ENCODE results near the gene KCNIP4.

The KCNIP4 gene

DNA sequence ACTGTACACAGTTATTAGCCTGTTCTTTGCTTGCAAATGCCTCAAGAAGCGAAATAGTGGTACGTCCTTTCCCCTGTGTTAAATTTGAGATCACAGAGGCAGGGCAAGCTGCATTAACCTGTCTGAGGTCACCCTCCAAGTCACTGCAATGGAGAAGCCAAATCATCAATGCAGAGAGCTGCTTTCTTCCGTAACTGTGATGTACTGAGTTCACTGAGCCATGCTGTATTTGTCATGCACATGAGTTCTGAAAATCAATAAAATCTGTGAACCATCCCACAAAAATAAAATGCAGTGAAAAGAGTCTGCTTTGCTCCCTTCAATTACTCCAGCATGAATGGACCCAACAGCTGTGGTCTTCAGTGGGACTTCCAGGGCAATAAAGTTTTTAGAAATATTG is 393.5 kb downstream of the KCNIP4 start:
- no peak for DNase-seq (ENCODE audit: low read depth)

DNA sequence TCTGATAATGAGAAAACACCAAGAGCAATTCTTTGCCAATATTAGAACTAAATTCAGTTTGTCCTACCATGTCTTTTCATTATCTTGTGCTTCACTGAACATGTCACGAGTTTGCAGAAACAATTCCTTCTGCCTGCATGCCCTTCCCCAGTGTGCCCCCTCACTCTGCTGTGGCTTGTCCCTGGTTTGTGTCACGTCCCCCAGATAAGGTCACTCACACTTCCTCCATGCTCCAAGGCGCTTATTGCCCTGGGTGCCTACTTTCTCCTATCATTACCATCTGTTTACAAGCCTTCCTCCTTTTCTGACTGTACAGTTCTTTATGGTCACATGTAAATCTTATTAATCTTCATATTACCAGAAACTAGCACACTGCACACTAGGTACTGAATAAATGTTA is 394.1 kb downstream of the KCNIP4 start:
- DNase-seq (ENCODE audit: low read depth): no peak

DNA sequence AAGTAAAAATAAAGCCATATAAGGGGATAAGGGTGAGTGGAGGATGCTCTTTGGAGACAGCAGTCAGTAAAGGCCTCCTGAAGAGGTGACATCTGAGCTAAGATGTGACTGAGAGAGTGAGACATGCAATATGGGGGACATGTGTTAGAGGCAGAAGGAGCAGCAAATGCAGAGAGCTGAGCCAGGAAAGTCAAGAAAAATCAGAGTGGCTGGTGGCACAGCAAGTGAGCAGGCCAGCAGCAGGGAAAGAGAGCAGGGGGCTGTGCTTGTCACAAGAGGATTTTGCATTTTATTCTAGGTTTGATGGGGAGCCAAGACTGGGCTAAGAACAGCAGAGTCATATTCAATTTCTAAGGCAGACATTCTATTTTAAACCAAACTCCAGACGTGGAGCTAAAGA is 394.5 kb downstream of the KCNIP4 start:
- DNase-seq (ENCODE audit: low read depth): no peak

DNA sequence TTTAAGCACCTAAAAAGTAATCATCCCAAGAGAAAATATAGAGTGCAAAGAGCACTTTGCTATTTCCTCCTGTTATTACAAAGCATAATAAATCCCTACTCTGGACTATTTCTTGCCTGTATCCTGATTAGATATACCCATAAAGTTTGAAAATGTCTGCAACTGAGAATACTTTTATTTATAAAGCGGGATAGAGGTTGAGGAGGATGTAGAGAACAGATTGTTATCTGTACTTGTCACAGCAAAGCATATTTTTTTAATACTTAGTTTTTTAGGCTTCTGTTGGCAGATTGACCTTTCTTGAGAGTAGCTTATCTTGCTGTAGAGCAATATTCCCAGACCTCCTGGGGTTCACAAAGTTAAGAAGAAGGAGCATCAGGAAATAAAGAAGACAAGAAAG is 396.1 kb downstream of the KCNIP4 start:
- DNase-seq (ENCODE audit: low read depth): no peak

DNA sequence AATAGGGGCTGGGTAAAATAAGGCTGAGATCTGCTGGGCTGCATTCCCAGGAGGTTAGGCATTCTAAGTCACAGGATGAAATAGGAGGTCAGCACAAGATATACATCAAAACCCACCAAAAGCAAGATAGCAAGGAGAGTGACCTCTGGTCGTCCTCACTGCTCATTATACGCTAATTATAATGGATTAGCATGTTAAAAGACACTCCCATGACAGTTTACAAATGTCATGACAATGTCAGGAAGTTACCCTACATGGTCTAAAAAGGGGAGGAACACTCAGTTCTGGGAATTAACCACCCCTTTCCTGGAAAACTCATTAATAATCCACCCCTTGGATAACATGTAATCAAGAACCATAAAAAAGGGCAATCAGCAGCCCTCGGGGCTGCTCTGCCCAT is 403.6 kb downstream of the KCNIP4 start:
- no peak for DNase-seq (ENCODE audit: low read depth)

DNA sequence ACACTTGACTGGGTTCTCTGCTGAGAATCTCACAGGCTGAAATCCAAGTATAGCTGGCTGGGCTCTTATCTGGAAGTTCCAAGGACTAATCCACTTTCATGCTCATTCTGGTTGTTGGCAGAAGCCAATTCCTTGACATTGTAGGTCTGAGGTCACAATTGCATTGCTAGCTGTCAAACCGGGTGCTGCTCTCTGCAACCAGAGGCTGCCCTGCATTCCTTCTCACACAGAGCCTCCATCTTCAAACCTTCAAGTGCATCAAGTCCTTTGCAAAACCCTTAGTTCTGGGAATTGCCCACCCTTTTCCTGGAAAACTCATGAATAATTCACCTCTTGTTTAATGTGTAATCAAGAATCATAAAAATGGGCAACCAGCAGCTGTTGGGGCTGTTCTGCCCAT is 404.2 kb downstream of the KCNIP4 start:
- DNase-seq (ENCODE audit: low read depth): no peak

DNA sequence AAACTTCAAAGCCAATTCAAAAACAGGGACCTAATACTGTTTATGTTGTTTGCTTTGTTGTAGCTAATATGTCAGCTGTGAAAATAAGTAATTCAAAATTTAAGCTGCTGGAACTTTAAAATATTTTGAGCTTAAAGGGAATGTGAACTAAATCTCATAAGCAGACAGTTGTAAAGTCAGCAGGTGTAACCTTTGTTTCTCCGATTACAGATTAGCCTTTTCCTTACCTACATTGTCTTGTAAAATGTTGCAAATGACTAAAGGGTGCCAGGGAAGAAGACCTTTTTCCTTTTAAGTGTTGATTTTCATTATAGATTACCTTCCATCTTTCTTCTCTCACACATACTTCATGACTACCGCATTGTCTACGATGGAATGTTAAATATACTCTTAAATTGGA is 405.1 kb downstream of the KCNIP4 start:
- DNase-seq (ENCODE audit: low read depth): no peak

DNA sequence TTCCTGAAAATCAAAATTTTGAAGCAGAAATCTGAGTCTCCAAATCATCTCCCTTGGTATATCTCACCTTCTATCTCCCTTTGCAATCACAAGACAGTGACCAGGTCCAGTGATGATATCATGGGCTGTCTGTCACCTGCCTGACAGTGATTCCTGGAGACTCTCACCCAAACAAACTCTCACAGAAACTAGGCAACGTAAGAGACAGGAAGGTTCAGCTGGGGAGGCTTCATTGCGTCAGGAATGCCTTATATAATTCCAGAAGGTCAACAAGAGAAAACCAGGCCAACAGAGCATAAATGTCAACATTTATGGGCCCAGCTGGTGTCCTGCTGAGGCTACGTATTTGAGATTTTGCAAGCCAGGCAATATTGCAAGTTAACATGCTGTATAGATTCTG is 412.7 kb downstream of the KCNIP4 start:
- no peak for DNase-seq (ENCODE audit: low read depth)

DNA sequence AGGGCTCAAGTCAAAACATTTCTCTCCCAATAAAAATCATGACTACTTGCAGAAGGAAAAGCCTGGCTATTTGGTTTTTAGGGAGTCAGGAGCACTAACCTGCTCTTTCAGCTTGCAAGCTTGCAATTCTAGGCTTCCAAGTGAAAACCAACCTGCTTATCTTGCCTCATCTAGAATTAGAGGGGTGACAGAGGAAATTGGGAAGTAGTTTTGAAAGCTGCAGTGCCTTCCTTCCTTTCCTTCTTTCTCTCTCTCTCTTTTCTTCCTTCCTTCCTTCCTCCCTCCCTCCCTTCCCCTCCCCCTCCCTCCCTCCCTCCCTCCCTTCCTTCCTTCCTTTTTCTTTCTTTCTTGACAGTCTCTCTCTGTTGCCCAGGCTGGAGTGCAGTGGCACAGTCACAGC is 417.5 kb downstream of the KCNIP4 start:
- DNase-seq (ENCODE audit: low read depth): no peak

DNA sequence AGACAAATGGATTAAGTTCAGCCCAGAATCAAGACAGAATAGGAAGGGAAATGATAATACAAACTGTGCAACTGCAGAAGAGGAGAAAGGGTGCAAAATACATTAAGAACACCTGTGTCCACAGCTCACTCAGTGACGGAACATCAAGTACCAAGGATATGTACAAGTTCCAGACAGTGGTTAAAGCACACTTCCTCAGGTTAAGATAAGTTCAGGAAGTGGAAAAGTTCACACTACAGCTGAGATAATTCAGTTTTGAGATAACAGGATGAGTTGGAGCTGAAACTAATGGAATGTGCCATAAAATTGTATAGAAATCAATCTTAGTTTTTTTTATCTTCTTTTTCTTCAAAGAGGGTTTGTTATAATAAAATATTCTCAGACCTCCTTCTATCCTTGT is 419.4 kb downstream of the KCNIP4 start:
- DNase-seq (ENCODE audit: low read depth): no peak

DNA sequence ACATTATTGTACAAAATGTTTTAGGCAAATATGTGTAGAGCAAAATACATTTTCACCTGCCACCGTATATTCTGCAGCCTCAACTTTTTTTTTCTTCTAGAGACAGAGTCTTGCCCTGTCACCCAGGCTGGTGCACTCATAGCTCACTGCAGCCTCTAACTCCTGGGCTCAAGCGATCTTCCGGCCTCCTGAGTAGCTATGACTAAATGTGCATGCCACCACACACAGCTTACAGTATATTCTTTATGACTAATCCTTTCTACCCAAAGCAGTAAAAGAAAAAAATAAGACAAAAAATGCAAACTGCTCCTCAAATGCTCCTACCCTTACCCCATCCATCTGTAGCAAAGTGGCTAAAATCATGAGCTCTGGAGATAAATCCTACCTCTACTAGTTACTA is 426.3 kb downstream of the KCNIP4 start:
- DNase-seq (ENCODE audit: low read depth): no peak

DNA sequence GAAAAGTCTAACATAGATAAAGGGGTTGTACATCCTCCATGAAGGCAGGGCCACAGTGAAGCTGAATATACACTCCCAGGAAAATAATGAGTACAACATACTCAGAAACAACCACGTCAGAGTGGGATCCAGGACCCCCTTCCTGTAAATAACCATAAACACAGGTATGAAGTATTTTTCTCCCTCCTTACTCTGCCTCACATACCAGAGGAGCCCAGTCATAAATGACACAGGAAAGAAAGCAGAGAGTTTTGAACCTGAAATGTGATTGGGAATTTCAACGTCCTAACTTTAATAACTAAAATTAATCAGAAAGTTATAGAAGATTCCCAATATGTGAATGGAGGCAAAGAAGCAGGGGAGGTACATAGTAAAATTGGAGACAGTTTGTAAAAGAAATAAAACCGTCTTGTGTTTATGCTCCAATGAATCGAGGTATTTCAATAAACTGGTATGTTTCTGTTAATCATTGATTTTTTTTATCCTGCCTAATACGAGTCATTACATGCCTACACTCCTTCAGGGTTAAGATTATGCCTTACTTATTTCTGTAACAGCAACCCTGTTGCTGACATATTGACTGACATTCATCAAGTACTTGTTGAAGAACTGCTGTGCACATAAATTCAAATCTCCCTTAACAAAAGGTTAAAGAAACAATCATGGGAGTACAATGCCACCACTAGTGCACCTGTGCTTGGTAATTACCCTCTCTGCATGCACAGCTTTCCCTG is 431.3 kb downstream of the KCNIP4 start:
- DNase-seq (ENCODE audit: low read depth): no peak

DNA sequence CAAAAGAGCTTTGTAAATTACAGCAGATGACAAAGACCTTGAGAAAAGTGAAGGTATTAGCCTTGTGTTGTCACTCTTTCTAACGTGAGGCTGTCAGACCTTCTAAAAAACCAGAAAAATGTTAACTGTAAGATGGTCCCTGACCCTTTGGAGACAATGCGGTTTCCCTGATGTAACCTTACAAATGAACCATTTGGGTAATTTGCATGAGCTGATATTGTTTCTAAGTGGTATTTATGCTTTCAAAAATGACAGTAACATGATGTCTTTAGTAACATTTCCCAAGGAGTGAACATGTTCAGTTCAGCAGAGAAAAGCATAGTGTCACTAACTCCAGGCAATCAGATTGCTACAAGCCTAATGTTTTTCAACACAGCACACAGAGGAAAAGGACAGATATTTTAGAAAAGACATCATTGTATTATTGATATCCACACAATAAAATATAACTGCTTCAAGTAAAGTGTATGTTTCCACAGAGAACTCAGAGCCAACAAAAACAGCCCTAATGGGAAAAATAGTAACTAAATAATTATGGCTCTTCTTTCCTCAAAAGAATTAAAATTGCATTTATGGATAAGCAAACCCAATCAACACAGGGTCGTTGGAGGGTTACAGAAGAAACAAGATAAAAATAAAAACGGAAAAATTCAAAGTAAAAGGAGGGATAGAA is 434.4 kb downstream of the KCNIP4 start:
- DNase-seq (ENCODE audit: low read depth): no peak

DNA sequence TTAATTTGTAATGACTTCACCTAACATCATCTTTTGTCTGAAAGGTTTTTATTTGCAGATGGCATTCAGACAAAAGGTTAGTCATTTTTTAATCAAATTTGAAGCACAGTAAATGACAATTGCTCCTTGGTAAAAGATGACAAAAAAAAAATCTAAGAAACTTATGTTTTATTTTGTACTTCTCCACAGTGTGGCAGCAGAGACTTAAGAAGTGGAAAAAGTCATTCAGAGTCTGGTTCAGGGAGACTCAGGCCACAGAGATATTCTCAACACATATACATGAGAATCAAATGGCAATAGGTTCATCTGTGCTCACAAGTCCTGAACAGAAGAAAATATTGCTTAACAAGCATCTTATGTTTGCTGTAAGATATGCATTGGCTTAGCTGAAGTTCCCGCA is 436.2 kb downstream of the KCNIP4 start:
- DNase-seq (ENCODE audit: low read depth): no peak

DNA sequence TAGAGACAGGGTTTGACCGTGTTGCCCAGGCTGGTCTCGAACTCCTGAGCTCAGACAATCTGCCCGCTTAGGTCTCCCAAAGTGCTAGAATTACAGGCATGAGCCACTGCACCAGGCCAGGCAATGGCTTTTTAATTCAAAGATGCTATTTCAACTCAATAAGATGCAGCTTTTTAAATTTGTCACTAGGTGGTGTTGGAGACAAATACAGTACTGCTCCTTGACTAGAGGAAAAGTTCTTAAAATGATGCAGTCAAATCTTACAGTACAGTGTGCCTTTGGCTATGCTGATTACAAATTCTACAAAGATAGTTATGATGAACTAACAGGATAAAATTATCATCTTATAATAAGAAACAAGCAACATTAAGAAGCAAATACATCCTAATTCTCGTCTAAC is 441.1 kb downstream of the KCNIP4 start:
- DNase-seq (ENCODE audit: low read depth): no peak

DNA sequence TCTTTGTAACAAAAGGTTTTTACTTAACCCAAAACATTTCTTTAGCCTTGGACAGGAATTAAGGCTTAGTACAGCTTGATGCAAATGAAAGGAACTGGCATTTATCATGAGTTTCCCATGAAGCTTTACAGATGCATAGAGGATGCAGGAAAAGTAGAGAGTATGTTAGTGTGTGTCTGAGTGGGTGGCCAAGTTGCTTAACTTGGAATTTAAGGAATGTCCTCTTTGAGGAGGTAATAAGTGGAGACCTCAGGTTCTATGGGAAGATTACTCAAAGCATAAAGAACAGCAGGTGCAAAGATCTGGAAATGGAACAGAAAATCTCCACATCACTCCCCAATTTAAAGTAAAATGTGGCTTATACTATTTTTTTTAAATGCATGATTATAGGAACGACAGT is 457.9 kb downstream of the KCNIP4 start:
- DNase-seq (ENCODE audit: low read depth): no peak

DNA sequence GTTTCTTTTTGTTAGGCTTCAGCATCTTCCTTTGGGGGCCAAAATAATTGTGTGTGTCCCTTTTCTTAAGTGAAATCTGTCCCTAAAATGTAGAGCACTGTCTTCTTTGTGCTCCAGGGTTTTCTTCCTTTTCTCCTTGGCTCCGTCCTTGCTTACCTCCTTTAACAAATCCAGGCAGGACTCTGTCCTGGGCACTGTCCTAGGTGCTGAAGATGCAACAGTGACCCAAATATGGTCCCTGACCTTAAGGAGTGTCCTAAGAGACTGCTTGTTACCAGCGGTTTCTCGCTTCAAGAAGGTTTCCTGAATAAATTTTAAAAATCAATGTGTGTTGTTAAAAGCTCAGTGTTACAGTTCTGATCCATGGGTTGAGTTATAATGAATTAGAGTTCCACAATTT is 471.8 kb downstream of the KCNIP4 start:
- DNase-seq (ENCODE audit: low read depth): no peak

DNA sequence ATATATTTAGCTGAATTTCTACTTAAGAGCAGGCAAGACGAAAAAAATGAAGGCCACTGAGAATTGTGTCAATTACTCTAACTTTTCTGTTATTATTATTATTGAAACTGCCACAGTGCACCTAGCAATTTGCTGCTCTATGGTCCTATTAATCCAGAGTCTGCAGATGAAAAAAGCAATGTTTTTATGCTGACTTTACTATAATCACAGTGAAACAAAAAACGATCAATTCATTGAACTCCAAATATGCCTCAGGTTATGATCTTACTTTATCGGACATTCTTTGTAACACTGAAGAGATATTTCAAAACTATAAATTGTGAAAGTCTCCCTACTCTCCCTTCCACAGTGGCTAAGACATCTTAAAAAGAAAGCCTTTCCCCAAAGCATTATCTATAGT is 474.4 kb downstream of the KCNIP4 start:
- DNase-seq (ENCODE audit: low read depth): no peak

DNA sequence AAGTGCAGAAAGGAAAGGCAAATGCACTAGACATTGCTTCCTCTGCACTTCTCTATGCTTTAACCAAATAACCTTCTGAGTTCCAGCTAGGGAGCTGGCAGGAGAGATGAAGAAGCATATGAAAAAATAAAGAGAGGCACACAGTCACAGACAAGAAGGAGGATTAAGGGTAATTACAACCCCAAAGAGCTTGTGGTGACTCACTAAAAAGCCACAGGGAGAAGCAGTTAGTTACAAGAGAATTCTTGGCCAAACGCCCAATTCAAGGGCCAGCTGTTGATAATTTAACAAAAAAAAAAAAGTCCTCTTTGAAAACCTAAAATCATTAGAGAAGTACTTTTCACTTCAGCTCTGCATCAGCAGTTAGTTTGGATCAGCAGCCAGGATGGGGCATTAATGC is 478.0 kb downstream of the KCNIP4 start:
- DNase-seq (ENCODE audit: low read depth): no peak

DNA sequence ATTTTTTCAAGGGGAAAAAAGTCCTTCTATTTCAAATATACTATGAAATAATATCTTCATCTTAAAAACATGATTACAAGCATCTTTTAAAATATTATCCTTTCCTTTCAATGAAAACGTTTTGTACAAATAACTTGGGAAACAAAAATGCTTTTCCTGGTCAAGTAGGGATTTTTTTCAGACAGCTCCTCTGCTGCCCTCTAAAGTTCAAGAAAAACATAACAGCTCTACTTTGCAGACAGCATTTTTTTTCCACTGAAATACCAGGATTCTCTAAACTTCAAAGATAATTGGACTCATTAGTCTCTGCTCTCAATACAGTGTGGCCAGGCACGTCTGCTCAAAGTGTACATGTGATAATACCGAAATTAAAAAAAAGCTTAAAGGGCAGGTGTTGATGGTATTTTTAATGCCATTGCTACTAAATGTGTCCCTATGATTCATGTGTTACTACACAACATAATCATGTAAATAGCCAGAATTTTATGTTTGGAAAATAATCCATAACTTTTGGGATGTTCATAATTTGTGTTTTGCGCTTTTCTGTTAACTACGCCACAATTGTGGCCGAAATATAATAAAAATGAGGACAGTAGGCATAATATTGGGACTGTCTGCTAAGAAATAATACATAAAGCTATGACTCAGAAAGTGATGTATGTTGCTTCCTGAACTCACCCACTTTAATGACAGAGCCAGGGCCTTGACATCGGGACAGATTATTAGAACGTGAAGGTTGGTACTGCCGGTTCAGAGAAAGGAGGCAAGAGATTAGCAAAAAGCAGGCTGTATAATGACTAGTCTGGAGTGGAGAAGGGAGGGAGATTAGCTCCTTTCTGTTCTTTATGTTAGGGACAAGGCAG is 478.9 kb downstream of the KCNIP4 start:
- no peak for DNase-seq (ENCODE audit: low read depth)

DNA sequence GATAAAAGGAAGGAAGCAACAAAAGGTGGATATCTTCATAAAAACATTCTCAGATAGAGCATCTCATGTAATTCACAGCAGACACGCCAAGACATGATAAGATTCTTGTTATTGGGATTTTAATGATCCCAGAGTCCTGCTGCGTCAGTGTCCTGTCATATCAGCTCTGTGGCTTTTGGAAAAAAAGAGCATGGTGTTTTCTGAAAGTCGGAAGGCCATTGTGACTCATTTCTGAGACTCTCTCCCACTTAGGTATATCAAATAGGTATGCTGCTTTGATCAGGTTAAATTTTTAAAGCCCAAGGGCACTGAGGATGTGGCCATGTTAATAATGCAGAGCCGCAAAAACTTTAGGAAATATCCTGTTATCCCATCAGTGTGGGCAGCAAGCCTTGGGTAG is 481.0 kb downstream of the KCNIP4 start:
- no peak for DNase-seq (ENCODE audit: low read depth)

DNA sequence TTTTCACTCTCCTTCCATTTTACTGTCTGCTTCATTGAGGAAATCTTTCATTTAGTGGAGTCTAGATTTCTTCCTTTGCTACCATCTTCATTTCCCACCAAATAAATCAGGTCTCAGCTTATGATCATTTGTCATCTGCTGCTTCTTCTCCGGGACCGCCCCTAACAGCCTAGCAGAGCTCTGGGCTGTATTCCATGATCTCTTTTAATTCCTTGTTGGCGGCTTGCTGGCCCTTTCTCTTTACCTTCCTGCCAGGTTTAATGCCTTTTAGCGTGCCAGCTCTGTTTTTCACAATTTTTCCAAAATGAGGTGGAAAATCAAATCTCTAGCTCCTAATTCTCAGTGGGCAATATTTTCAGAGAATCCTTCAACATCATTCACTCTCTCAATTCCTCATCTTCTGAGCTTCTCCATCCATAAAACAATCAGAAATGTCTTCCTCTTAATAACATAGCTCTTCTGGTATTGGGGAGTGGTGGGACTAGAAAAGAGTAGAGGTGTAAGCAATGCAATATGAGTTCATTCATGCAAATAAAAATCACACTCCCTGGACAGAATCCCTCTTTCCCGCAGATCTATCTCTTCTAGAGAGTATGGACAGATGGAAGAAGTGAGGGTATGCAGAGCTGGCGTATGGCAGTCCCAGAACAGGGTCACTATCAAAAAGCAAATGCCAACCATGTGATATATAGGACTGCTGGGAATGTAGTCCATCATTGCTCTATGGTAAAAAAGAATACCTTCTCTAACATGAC is 491.3 kb downstream of the KCNIP4 start:
- no peak for DNase-seq (ENCODE audit: low read depth)
